Stimulated activated CD8-positive, alpha-beta memory T cell treated with anti-CD3 and anti-CD28 coated beads, Interleukin-15, amount 100 ng/mL, for 48 hours (primary cell): ENCODE data around the gene TSEN34.
"Not testable (repeated sequence)": the region's sequence is repeated elsewhere in the genome, so short reads cannot be mapped to it uniquely, and the experiment has no call there.

Experiments used
- DNase-seq, 2 donors: peaks; one replicate each; pipeline ENCODE4 v3.0.0-alpha.2; 2020; ENCODE audit warnings: low read depth in 2 of 2

The TSEN34 gene

GRCh38 chr19:54209058-54209810 lies 18.1 kb downstream of the TSEN34 start:
- DNase-seq = no peak

- no peak for DNase-seq
These were observed 18.8 kb downstream of the TSEN34 start for GRCh38 chr19:54209811-54210494.

- no peak for DNase-seq
These were observed 20.1 kb downstream of the TSEN34 start for GRCh38 chr19:54211235-54211634.

DNA sequence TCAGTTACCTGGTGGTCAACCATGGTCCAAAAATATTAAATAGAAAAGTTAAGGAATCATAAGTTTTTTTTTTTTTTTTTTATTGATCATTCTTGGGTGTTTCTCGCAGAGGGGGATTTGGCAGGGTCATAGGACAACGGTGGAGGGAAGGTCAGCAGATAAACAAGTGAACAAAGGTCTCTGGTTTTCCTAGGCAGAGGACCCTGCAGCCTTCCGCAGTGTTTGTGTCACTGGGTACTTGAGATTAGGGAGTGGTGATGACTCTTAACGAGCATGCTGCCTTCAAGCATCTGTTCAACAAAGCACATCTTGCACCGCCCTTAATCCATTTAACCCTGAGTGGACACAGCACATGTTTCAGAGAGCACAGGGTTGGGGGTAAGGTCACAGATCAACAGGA lies 23.1 kb downstream of the TSEN34 start:
- not testable (repeated sequence) for DNase-seq

DNA sequence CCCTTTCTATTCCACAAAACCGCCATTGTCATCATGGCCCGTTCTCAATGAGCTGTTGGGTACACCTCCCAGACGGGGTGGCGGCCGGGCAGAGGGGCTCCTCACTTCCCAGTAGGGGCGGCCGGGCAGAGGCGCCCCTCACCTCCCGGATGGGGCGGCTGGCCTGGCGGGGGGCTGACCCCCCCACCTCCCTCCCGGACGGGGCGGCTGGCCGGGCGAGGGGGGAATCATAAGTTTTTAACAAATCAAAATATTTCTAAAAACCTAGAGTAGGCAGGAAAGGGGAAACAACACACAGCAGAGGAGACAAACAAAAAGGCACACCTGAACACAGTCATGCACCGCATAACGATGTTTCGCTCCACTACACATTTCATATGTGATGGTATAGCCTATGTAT lies 23.6 kb downstream of the TSEN34 start:
- DNase-seq = not testable (repeated sequence)

DNA sequence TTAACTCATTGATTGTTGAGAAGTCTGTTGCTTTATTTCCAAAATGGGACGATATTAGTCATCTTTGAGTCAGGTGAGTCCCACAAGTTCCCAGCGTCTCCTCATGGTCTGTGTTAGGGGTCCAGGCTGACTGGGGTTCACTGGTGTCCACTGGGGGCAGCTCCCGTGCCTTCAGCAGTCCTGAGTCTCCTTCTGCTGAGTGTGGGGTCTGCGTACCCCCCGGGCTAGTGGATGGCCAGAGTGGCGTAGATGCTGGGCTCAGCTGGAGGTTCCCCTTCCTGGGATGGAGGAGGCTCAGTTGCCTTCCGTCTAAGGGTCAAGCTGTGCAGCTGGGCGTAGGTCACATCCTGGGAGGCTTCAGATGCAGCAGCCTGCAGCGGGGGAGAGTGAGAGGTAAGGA lies 25.8 kb downstream of the TSEN34 start:
- DNase-seq = no peak

DNA sequence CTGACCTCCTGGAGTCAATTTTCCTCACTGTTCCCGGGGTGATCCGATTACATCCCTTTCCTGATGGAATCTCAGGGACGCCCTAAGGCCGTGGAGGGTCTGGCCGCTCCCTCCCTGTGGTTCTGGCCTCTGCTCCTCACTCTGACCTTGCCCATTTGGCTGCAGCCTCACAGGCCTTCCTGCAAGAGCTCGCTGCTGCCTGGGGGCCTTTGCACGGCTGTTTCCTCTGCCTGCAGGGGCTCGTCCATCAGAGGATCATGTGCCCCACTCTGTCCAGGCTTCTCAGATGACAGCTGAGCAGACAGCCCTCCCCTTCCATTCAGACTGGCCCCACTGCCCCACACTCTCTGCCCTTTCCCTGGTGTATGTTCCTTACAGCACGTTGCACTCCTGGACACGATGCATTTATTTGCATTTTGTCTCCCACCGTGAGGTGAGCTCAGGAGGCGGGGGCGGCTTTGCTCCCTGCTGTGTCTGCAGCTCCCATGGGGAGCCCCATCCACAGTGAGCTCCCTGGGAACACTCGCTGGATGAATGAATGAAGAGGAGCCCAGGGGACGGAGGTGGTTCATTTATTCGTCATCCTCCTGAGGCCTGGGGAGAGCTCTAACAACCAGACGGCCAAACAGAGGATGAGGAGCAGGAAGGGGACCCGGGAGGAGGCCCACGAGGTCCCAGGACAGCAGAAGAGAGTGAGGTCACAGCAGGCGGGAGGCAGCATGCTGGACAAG lies 26.6 kb downstream of the TSEN34 start:
- DNase-seq = not testable (repeated sequence)

- no peak for DNase-seq
These were observed 27.2 kb downstream of the TSEN34 start for GRCh38 chr19:54218259-54218658.

DNA sequence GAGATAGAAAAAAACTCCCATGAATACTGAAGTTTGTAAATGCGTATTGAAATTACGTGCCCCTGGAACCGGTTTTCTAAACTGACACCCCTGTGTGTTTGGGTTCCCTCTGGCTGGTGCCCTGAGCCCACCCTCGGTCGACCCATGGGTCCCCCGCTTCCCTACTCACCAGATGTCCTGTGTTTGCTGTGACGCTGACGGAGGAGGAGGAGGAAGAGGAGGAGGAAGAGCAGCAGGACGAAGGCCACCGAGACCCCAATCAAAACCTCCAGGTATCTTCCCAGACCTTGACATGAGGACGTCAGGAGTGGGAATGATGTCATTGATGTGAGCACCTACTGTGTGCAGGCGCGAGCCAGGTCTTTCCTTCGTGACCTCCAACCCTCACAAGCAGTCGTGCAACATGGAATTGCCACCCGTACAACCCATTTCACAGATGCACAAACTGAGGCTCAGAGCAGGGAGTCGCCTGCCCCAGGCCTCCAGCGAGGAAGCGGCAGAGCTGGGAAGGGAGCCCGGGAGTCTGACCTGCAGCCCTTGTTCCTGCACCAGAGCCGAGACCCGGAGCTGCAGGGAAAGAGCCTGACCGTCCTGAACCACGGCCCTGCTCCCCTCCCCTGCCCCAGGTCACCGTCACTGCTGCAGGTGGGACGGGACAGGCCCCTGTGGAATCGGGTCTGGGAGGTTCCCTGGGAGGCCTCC lies 28.0 kb downstream of the TSEN34 start:
- DNase-seq = no peak

- DNase-seq = not testable (repeated sequence)
These were observed 28.6 kb downstream of the TSEN34 start for GRCh38 chr19:54219702-54220101.

- not testable (repeated sequence) for DNase-seq
These were observed 30.8 kb downstream of the TSEN34 start for GRCh38 chr19:54221947-54222346.

DNA sequence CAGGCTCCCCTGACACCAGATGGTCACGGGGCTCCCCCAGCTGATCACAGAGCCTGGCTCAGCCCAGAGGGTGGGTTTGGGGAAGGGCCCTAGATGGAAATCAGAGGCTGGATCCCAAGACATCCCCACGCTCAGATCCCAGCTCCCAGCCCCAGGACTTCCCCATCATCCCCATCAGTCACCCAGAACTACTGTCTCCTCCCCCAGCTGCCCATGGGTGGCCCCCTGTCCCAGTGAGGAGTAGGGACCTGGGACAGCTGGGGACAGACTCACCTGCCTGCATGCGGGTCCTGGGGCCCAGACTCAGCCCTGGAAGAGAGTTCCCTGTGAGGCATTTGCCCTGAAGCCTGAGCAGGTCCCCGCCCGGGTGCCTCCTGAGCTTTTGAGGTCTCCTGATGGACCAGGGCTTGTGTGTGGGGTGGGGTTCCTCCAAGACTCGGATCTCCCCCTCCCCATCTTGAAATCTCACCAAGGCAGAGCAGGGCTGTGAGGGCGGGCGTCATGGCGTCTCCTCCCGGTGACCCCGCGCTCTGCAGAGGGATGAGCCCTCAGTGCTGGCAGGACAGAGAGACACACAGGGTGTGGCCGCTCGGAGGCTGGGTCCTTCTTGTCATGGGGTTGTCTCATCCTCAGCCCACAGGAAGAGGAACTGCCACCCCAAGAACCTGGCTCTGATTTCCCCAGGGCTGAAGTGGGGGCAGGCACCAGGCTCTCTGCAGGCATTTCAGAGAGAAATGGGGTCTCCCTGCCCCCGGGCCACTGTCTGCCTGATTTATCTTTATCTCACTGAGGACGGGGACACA lies 31.6 kb downstream of the TSEN34 start, which contains the start of gene LILRB3:
Gene LILRB3 (minus strand): TSS at position 534 of the 803 bp plus-strand sequence. CDS start 31 bp downstream, at position 503.
- DNase-seq = not testable (repeated sequence)

DNA sequence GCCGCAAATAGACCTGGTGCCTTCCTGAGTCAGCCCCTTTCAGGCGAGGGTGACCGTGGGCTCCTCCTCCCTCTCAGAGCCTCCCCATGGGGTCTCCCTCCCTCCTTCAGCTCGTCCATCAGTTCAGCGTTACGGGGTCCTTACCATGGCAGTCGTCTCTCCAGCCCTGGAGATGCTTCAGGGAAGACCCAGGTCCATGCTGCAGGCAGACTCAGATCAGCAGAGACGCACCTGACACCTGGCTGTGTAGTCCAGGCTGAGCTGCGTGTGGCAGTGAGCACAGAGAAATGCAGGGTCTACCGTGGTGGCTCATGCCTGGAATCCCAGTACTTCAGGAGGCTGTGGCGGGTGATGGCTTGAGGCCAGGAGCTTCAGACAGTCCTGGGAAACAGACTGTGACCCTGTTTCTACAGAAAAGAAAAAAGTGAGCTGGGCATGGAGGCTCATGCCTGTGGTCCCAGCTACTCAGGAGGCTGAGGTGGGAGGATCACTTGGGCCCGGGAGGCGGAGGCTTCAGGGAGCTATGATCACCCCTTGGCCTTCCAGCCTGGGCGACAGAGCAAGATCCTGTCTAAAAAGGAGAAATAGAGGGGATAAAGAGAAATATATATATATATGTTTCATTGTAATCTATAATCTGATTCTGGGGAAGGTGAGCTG lies 32.3 kb downstream of the TSEN34 start:
- DNase-seq = not testable (repeated sequence)

DNA sequence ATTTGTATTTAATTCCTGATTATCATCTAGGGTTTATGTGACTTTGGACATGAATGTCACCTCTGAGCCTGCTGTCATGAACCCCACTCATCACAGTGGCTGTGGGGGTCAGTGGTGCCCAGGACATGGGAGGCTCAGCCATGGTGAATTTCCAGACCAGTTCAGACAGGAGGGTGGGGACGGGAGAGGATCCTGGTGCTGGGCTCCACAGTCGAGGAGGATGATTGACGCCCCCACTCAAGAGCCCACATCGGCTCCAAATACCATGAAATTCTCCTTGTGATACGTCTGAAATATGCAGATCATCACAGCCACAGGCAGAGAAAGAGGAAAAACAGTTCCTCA lies 32.8 kb downstream of the TSEN34 start:
- not testable (repeated sequence) for DNase-seq

DNA sequence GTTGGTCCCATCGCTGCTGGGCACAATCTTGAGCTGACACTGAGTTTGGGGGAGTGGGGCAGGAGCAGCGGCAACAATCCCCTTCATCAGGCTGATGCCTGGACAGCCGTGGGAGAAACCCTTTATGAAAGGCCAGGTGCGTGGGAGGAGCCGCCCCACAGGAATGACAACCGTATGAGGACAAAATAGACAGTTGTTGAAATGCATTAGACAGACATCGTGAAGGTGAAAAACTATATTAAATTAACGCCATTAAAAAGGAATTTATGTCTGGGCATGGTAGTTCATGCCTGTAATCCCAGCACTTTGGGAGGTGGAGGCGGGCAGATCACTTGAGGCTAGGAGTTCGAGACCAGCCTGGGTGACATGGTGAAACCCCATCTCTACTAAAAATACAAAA lies 33.5 kb downstream of the TSEN34 start:
- not testable (repeated sequence) for DNase-seq

GRCh38 chr19:54229146-54229545 lies 38.0 kb downstream of the TSEN34 start:
- no peak for DNase-seq

- no peak for DNase-seq
These were observed 38.9 kb downstream of the TSEN34 start for GRCh38 chr19:54230031-54230430.

DNA sequence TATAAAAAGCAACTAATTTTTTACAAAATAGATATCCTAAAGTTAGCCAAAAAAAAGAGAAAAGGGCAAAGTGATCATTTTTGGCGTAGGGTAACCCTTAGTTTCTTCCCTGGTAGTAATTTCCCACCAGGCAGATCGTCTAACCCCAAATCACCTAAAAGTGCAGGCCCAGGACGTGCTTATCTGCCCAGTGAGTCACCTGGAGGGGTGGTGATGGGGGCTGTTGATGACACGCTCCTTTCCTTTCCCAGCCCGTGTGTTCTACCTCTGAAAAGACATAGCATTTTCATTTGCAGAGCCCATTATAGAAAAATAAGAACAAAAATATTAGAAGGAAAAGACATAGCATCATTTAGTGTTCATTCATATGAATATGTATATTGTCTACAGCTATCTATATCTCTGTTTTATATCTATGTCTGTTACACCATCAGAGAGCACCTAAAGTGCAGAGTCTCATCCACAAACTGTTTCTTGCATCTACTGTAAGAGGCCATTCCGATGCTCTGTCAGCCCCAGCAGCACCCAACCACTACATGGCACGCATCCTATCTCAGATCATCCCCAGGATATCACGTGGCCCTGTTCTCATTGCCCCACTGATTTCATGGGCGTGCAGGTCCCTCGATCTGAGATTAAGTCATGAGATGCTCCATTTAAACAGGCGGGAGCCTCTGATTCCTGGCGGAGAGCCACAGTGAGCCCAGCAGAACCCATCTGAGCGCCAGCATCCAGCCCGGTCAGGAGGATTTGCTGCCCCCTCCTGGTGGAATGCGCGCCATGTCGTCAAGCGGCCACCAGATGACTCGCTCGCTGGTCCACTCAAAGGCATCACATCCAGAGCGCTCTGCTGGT lies 40.2 kb downstream of the TSEN34 start:
- DNase-seq = peak; percentile 67 to 73

GRCh38 chr19:54233941-54234340 lies 42.8 kb downstream of the TSEN34 start:
- DNase-seq = no peak
